Liver (tissue), 9 donors: ENCODE data around the gene ATP11B. TPM values are rescaled to one million over a fixed set of nuclear protein-coding genes. Genes with fewer than 3 reads are reported as not detected.
"Not testable (repeated sequence)": the region's sequence is repeated elsewhere in the genome, so short reads cannot be mapped to it uniquely, and the experiment has no call there.

Source experiments
- DNase-seq: peaks from one replicate; pipeline ENCODE4 v3.0.0-alpha.2; 2017; ENCODE audit warnings: low spot score
- H3K27ac ChIP-seq, 2 donors: one replicate each; pipeline ENCODE4 v1.7.0; 2013; ENCODE audit warnings: inconsistent platforms in 2 of 2, low read length in 2 of 2, control low read depth in 1 of 2, low read depth in 1 of 2, mild to moderate bottlenecking in 1 of 2
- H3K27me3 ChIP-seq, 4 donors: one replicate each; pipeline versions ENCODE4 v1.6.1 to v1.7.0; 2013; ENCODE audit warnings: low read length in 3 of 4, inconsistent platforms in 1 of 4, mild to moderate bottlenecking in 1 of 4, moderate library complexity in 1 of 4; ENCODE audit not compliant: control insufficient read depth in 4 of 4, insufficient read depth in 4 of 4
- H3K36me3 ChIP-seq, 4 donors: one replicate each; pipeline versions ENCODE4 v1.6.1 to v1.7.0; 2013; ENCODE audit warnings: low read length in 3 of 4, mild to moderate bottlenecking in 3 of 4, low read depth in 1 of 4, moderate library complexity in 1 of 4; ENCODE audit not compliant: control insufficient read depth in 4 of 4, insufficient read depth in 3 of 4
- H3K4me1 ChIP-seq, 4 donors: one replicate each; pipeline versions ENCODE4 v1.6.1 to v1.7.0; 2013; ENCODE audit warnings: low read length in 3 of 4, mild to moderate bottlenecking in 3 of 4, moderate library complexity in 1 of 4; ENCODE audit not compliant: control insufficient read depth in 4 of 4, insufficient read depth in 4 of 4
- H3K4me3 ChIP-seq, 3 donors: one replicate each; pipeline versions ENCODE4 v1.6.1 to v1.7.0; 2013; ENCODE audit warnings: low read length in 3 of 3, control low read depth in 1 of 3, low read depth in 1 of 3, mild to moderate bottlenecking in 1 of 3
- H3K9ac ChIP-seq, 2 donors: one replicate each; pipeline ENCODE4 v1.7.0; 2013; ENCODE audit warnings: low read length in 2 of 2, mild to moderate bottlenecking in 2 of 2, moderate library complexity in 2 of 2, control low read depth in 1 of 2, low read depth in 1 of 2
- H3K9me3 ChIP-seq, 4 donors: one replicate each; pipeline versions ENCODE4 v1.6.1 to v1.7.0; 2013; ENCODE audit warnings: low read length in 3 of 4; ENCODE audit not compliant: control insufficient read depth in 4 of 4
- CTCF ChIP-seq: fragments of 150-350 bp; IDR thresholded peaks from 2 replicates; pipeline ENCODE4 v1.5.1; 2017; ENCODE audit warnings: improper control_type of control experiment, low read depth, low read length; ENCODE audit not compliant: missing input control
- FOXA1 ChIP-seq: IDR thresholded peaks from 2 replicates; pipeline ENCODE4 v1.6.1; 2016; ENCODE audit warnings: antibody characterized with exemption
- GABPA ChIP-seq, 2 donors: IDR thresholded peaks in 1 of 2; conservative IDR thresholded peaks in 1 of 2; 2 replicates each; pipeline ENCODE4 v1.6.1; 2016; ENCODE audit warnings: antibody characterized with exemption in 2 of 2, mild to moderate bottlenecking in 1 of 2, moderate library complexity in 1 of 2
- HNF4A ChIP-seq, 2 donors: conservative IDR thresholded peaks; 2 replicates each; pipeline ENCODE4 v1.6.1; 2016; ENCODE audit warnings: antibody characterized with exemption in 2 of 2, mild to moderate bottlenecking in 2 of 2
- HNF4G ChIP-seq: IDR thresholded peaks from 2 replicates; pipeline ENCODE4 v1.6.1; 2016; ENCODE audit warnings: antibody characterized with exemption
- MAX ChIP-seq: IDR thresholded peaks from 2 replicates; pipeline ENCODE4 v1.6.1; 2016; ENCODE audit warnings: antibody characterized with exemption
- NR2F2 ChIP-seq: IDR thresholded peaks from 2 replicates; pipeline ENCODE4 v1.6.1; 2016; ENCODE audit warnings: antibody characterized with exemption
- REST ChIP-seq: IDR thresholded peaks from 2 replicates; pipeline ENCODE4 v1.6.1; 2016; ENCODE audit warnings: antibody characterized with exemption, mild to moderate bottlenecking
- RXRA ChIP-seq, 2 donors: IDR thresholded peaks; 2 replicates each; pipeline ENCODE4 v1.6.1; 2017 to 2018; ENCODE audit warnings: antibody characterized with exemption in 2 of 2, mild to moderate bottlenecking in 1 of 2
- TAF1 ChIP-seq: conservative IDR thresholded peaks from 2 replicates; pipeline ENCODE4 v1.6.1; 2016; ENCODE audit warnings: antibody characterized with exemption, mild to moderate bottlenecking
- YY1 ChIP-seq: IDR thresholded peaks from 2 replicates; pipeline ENCODE4 v1.6.1; 2016; ENCODE audit warnings: antibody characterized with exemption, mild to moderate bottlenecking
- WGBS: extraction: QIAGEN DNeasy Blood & Tissue Kit; methylation state at CpG from one replicate; pipeline ENCODE4 v1.1.7; 2013; 5-methylcytosine and 5-hydroxymethylcytosine counted together
- polyA plus RNA-seq, 2 donors: library from polyadenylated mRNA; stranded (reverse) in 1 of 2; unstranded in 1 of 2; fragments of 200-250 nt in 1 of 2; fragments of >200 nt in 1 of 2; fragmentation: Nextera tagmentation in 1 of 2; extraction: Ambion mirVana in 1 of 2; gene quantifications; one replicate each; pipeline versions ENCODE4 v1.2.1 to v1.2.3, GENCODE V29; 2013 to 2015
- total RNA-seq, 2 donors: library from RNA; depleted of rRNA; stranded (reverse); fragments of >200 nt; gene quantifications; one replicate each; pipeline ENCODE4 v1.2.3, GENCODE V29; 2014
- donor health status: healthy.
- donor health status: healthy.
- donor health status: healthy.
- donor health status: healthy.
- donor health status: healthy.

The ATP11B gene
- total and polyA plus RNA-seq, 4 donors: 5.9 to 49.6 (median 19.0) TPM

- TF ChIP-seq CTCF (no peak), TAF1 (no peak)
Observed at GRCh38 chr3:182861348-182861747, 68.0 kb downstream of the ATP11B start (continued).

GRCh38 chr3:182862159-182862860 is 69.0 kb downstream of the ATP11B start:
- DNase-seq: no peak
- H3K36me3 ChIP-seq: peaks cover 2 to 16% (median 6%) of the 10 kb centered on the region in 4 donors
- WGBS: 96% methylated on average over 3 of the region's 3 CpGs
- H3K4me3 ChIP-seq: no peak overlapping the region
- no peaks in the 10 kb centered on the region for H3K9me3 ChIP-seq
- no peaks in the 10 kb centered on the region for H3K27me3 ChIP-seq
- H3K4me1 ChIP-seq: no peaks in the 10 kb centered on the region
- no peak overlapping the region for H3K27ac ChIP-seq
- no peak overlapping the region for H3K9ac ChIP-seq
- TF ChIP-seq NR2F2: no peak
- no peak for TF ChIP-seq REST
- TF ChIP-seq RXRA (IDR thresholded peaks at IDR 0.05): no peak
- no peak for TF ChIP-seq MAX
- TF ChIP-seq HNF4G: no peak
- no peak for TF ChIP-seq YY1

GRCh38 chr3:182869059-182869458 is 75.8 kb downstream of the ATP11B start:
- peaks cover 2 to 36% (median 34%) of the 10 kb centered on the region in 4 donors for H3K36me3 ChIP-seq
- whole genome bisulfite sequencing: 98% methylated on average over 1 of the region's 1 CpG
- no peaks in the 10 kb centered on the region for H3K27me3 ChIP-seq

GRCh38 chr3:182870917-182871316 is 77.6 kb downstream of the ATP11B start:
- not testable (repeated sequence) for H3K9ac ChIP-seq, H3K27me3 ChIP-seq, H3K9me3 ChIP-seq, H3K4me3 ChIP-seq, DNase-seq, H3K4me1 ChIP-seq, H3K27ac ChIP-seq
- H3K36me3 ChIP-seq: peaks cover 2 to 47% (median 37%) of the 10 kb centered on the region in 4 donors
- WGBS: 99% methylated on average over 3 of the region's 3 CpGs

More at GRCh38 chr3:182869059-182869458, 75.8 kb downstream of the ATP11B start:
- Histone ChIP-seq H3K27ac (no peak overlapping the region), H3K9me3 (no peaks in the 10 kb centered on the region), H3K4me3 (no peak overlapping the region), H3K9ac (no peak overlapping the region), H3K4me1 (no peaks in the 10 kb centered on the region)
- no peak for DNase-seq
- TF ChIP-seq FOXA1: no peak
- no peak for TF ChIP-seq HNF4A (conservative IDR thresholded peaks at IDR 0.05)
- no peak for TF ChIP-seq NR2F2
- no peak for TF ChIP-seq GABPA (IDR thresholded peaks at IDR 0.05 in 1 of 2, conservative IDR thresholded peaks at IDR 0.05 in 1 of 2)
